K562 (cell line): ENCODE results near the gene EFCAB12. TPM values are rescaled to one million over a fixed set of nuclear protein-coding genes. Genes with fewer than 3 reads are reported as not detected.

Experiments used
- ATAC-seq: fragments of 200-7000 bp; cut with Tn5 transposase; 3 replicates; pipeline ENCODE4 v1.9.1; 2020; ENCODE audit warnings: moderate library complexity
- BruUV-seq: library from RNA; stranded (reverse); fragments of 400-500 nt; replicated peaks from 2 replicates; lab custom pipeline; 2021; lab: Mats Ljungman, UMichigan
- CTCF ChIA-PET: fragments of 300-600 bp; formaldehyde crosslinking; extraction: SDS; loops from one replicate; lab custom pipeline; 2021; ENCODE audit warnings: low intra/inter-chr PET ratio; lab: Yijun Ruan, JAX
- POLR2A ChIA-PET: fragments of 300-600, 350-650 bp; sonication (Branson Sonifier 250); formaldehyde crosslinking; extraction: SDS; loops from one replicate; lab custom pipeline; 2021; ENCODE audit warnings: antibody characterized with exemption, inconsistent platforms; lab: Yijun Ruan, JAX
- DNase-seq, 4 experiments: peaks; one replicate each; pipeline versions ENCODE4 v3.0.0 to v3.0.0-alpha.2; 2011 to 2018; ENCODE audit warnings: low spot score in 3 of 4, mixed read lengths in 3 of 4; ENCODE audit errors: extremely low read depth in 1 of 4
- FAIRE-seq: peaks from 2 replicates; lab custom pipeline; 2011; peaks lifted over from hg19 to GRCh38; lab: Jason Lieb, UNC
- H2AFZ ChIP-seq: 2 replicates; pipeline ENCODE4 v1.6.0; 2011; ENCODE audit warnings: low read depth, low read length, control low read depth, inconsistent platforms
- H3K27ac ChIP-seq: fragments of 200-600 bp; 3 replicates; pipeline ENCODE4 v1.8.0; 2011; ENCODE audit warnings: low read depth, mild to moderate bottlenecking, control low read depth, inconsistent platforms, low read length, moderate library complexity, mixed read lengths; ENCODE audit errors: extremely low read depth
- H3K27me3 ChIP-seq, 2 experiments: fragments of 300-600 bp in 1 of 2; 2 replicates in 1 of 2; 3 replicates in 1 of 2; pipeline versions ENCODE4 v1.6.0 to v1.8.0; 2011; ENCODE audit warnings: inconsistent platforms in 2 of 2, low read length in 2 of 2, mild to moderate bottlenecking in 1 of 2, mixed read lengths in 1 of 2, moderate library complexity in 1 of 2; ENCODE audit not compliant: control insufficient read depth in 2 of 2, insufficient read depth in 2 of 2
- H3K36me3 ChIP-seq: fragments of 300-600 bp; 3 replicates; pipeline ENCODE4 v1.8.0; 2011; ENCODE audit warnings: mild to moderate bottlenecking, low read length, inconsistent platforms; ENCODE audit not compliant: control insufficient read depth, insufficient read depth
- H3K4me1 ChIP-seq, 2 experiments: fragments of 200-600 bp in 1 of 2; replicated peaks in 1 of 2; 2 replicates in 1 of 2; 3 replicates in 1 of 2; pipeline versions ENCODE4 v1.5.1 to v1.8.0; 2011; ENCODE audit warnings: inconsistent platforms in 2 of 2, low read length in 2 of 2, mild to moderate bottlenecking in 1 of 2, mixed read lengths in 1 of 2, moderate library complexity in 1 of 2; ENCODE audit not compliant: control insufficient read depth in 2 of 2, insufficient read depth in 2 of 2
- H3K4me2 ChIP-seq: 2 replicates; pipeline ENCODE4 v1.6.1; 2011; ENCODE audit warnings: low read length, control low read depth, inconsistent platforms, mixed read lengths; ENCODE audit not compliant: insufficient read depth
- H3K4me3 ChIP-seq: fragments of 200-600 bp; sonication (generic), shearing (Covaris generic); 2 replicates; pipeline ENCODE4 v1.5.1; 2016; ENCODE audit warnings: control low read depth, inconsistent platforms
- H3K79me2 ChIP-seq: fragments of 200-600 bp; 3 replicates; pipeline ENCODE4 v1.8.0; 2011; ENCODE audit warnings: low read length, inconsistent platforms; ENCODE audit not compliant: control insufficient read depth, insufficient read depth
- H3K9ac ChIP-seq, 2 experiments: 2 replicates each; pipeline versions ENCODE4 v1.6.0 to v1.6.1; 2011; ENCODE audit warnings: low read depth in 2 of 2, low read length in 2 of 2, control low read depth in 1 of 2, inconsistent platforms in 1 of 2, mild to moderate bottlenecking in 1 of 2, mixed read lengths in 1 of 2; ENCODE audit not compliant: insufficient read depth in 1 of 2
- H3K9me1 ChIP-seq: one replicate; pipeline ENCODE4 v1.6.0; 2011; ENCODE audit warnings: inconsistent platforms, mild to moderate bottlenecking, low read length, moderate library complexity; ENCODE audit not compliant: control insufficient read depth, insufficient read depth
- H3K9me3 ChIP-seq: replicated peaks from 2 replicates; pipeline ENCODE4 v1.5.1; 2011; ENCODE audit warnings: low read depth, low read length, inconsistent platforms; ENCODE audit not compliant: control insufficient read depth, insufficient read depth
- H4K20me1 ChIP-seq: replicated peaks from 2 replicates; pipeline ENCODE4 v1.6.1; 2011; ENCODE audit warnings: low read length, inconsistent platforms, mixed read lengths; ENCODE audit not compliant: control insufficient read depth, insufficient read depth
- CAMTA2 ChIP-seq: fragments of 250-450 bp; sonication (Bioruptor Pico); conservative IDR thresholded peaks from 2 replicates; pipeline ENCODE4 v1.5.1; 2022
- CEBPB ChIP-seq: fragments of 450-650 bp; IDR thresholded peaks from 2 replicates; pipeline ENCODE4 v1.6.1; 2016; ENCODE audit warnings: missing genetic modification characterization, missing compliant biosample characterization
- DNMT1 ChIP-seq: fragments of 450-650 bp; IDR thresholded peaks from 2 replicates; pipeline ENCODE4 v1.6.1; 2016; ENCODE audit warnings: antibody characterized with exemption, mild to moderate bottlenecking
- KAT8 ChIP-seq: fragments of 450-650 bp; IDR thresholded peaks from 2 replicates; pipeline ENCODE4 v1.6.1; 2016; ENCODE audit warnings: low read depth, mild to moderate bottlenecking
- SAP30 ChIP-seq: fragments of 200-600 bp; sonication (generic); IDR thresholded peaks from 2 replicates; pipeline ENCODE4 v1.6.1; 2012; ENCODE audit warnings: borderline replicate concordance, low read depth, mild to moderate bottlenecking, moderate library complexity, low read length, control low read depth, inconsistent platforms; ENCODE audit not compliant: insufficient read depth, poor library complexity, severe bottlenecking
- SRSF7 ChIP-seq: fragments of 200-400 bp; formaldehyde crosslinking; optimal IDR thresholded peaks from 2 replicates; pipeline ENCODE3; 2017; ENCODE audit warnings: mild to moderate bottlenecking, low read depth, low read length
- YBX1 ChIP-seq: fragments of 450-650 bp; IDR thresholded peaks from 2 replicates; pipeline ENCODE4 v1.7.1; 2016; ENCODE audit warnings: mild to moderate bottlenecking
- WGBS: fragments of 100-300 bp; shearing (Covaris generic); methylation state at CpG from one replicate; pipeline ENCODE4 v1.1.6; 2016; ENCODE audit warnings: low coverage, mixed read lengths; ENCODE audit not compliant: insufficient coverage; ENCODE audit errors: missing lambda C conversion rate; 5-methylcytosine and 5-hydroxymethylcytosine counted together
- in situ Hi-C: fragments of 300-500 bp; cut with MboI; formaldehyde crosslinking; loops from 4 replicates; pipeline ENCODE4 v1.15.0; 2018; ENCODE audit warnings: inconsistent platforms, mixed read lengths
- intact Hi-C: fragments of 100-400 bp; cut with micrococcal nuclease; formaldehyde crosslinking; loops from 2 replicates; pipeline ENCODE4 v1.14.2; 2022
- polyA plus RNA-seq, 8 experiments: library from polyadenylated mRNA; depleted of rRNA in 4 of 8; stranded (reverse) in 5 of 8; unstranded in 3 of 8; fragments of >200 nt; fragmentation: Nextera tagmentation in 2 of 8; fragmentation: Illumina TruSeq in 1 of 8; extraction: Ambion mirVana in 2 of 8; extraction: Trizol in 1 of 8; gene quantifications; 2 replicates each; pipeline versions ENCODE4 v1.2.1 to v1.2.3, GENCODE V29; 2011 to 2014; ENCODE audit warnings: inconsistent platforms in 1 of 8, missing spikeins in 1 of 8
- total RNA-seq, 7 experiments: library from RNA; depleted of rRNA in 6 of 7; stranded (reverse); fragments of >200 nt in 6 of 7; fragmentation: Illumina TruSeq in 2 of 7; extraction: Trizol in 2 of 7; gene quantifications; 2 replicates each; pipeline versions ENCODE4 v1.2.1 to v1.2.3, GENCODE V29; 2011 to 2021; ENCODE audit warnings: low replicate concordance in 1 of 7
- TF ChIP-seq, protein P1 (sequence below): sonication (generic); formaldehyde crosslinking; IDR thresholded peaks from 2 replicates; pipeline ENCODE4 v1.8.0; 2022; ENCODE audit warnings: missing genetic modification reagents, mild to moderate bottlenecking, borderline replicate concordance
- TF ChIP-seq, protein P2 (sequence below): fragments of 450-650 bp; IDR thresholded peaks from 2 replicates; pipeline ENCODE4 v1.7.0; 2016; ENCODE audit warnings: borderline replicate concordance
- TF ChIP-seq, protein P3 (sequence below): fragments of 200-800 bp; sonication (Bioruptor generic); IDR thresholded peaks from 2 replicates; pipeline ENCODE4 v1.6.1; 2016; ENCODE audit warnings: missing genetic modification characterization, missing compliant biosample characterization

Gene EFCAB12
- total and polyA plus RNA-seq, 9 of the 15 experiments (the other 6 are each of a cell fraction or from before 2014, with no cell fraction given): 0.08 to 0.95 (median 0.56) TPM; not detected in 1

DNA sequence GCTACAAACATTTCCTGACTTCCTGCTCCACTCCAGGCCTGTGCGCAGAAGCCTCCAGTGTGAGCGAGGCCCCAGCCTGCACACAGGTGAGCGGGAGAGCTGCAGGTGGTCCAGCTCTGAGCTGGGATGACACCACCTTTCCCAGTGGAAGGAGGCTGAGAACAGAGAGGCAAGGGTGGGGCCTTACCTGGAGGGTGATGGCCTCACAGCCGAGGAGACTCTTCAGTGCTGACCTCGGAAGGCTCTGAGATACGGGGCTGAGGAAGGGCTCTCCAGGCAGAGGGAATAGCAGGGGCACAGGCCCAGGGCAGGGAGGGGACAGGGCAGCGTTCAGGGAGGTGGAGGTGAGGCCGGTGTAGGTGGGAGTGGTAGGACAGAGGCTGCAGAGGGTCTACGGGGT is 70.8 kb downstream of the EFCAB12 start:
- Histone ChIP-seq H3K9me1 (no peaks in the 10 kb centered on the region), H3K36me3 (no peaks in the 10 kb centered on the region), H3K9me3 (no peaks in the 10 kb centered on the region), H3K4me2 (no peak overlapping the region), H3K4me3 (no peak overlapping the region), H3K9ac (no peak overlapping the region; a peak in 1 of 4 replicates), H3K27me3 (no peaks in the 10 kb centered on the region), H3K4me1 (peaks cover 3 to 21% of the 10 kb centered on the region in 2 experiments; a peak in 4 of 5 replicates), H3K79me2 (no peaks in the 10 kb centered on the region), H4K20me1 (no peaks in the 10 kb centered on the region), H2AFZ (no peak overlapping the region), H3K27ac (no peak overlapping the region)
- intact Hi-C loops (no loop called here), in situ Hi-C loops (no loop called here)
- FAIRE-seq (no peak), DNase-seq (no peak), ATAC-seq (no peak)
- CTCF ChIA-PET: no interaction called here
- WGBS: 40% methylated on average over 7 of the region's 9 CpGs
- POLR2A ChIA-PET: no interaction called here
- BruUV-seq: no TSS peak
- no peak for TF ChIP-seq SRSF7
- no peak for TF ChIP-seq SAP30
- no peak for TF ChIP-seq CAMTA2 (CRISPR knock-in tag)
- TF ChIP-seq DNMT1: no peak
- TF ChIP-seq, protein P1, sequence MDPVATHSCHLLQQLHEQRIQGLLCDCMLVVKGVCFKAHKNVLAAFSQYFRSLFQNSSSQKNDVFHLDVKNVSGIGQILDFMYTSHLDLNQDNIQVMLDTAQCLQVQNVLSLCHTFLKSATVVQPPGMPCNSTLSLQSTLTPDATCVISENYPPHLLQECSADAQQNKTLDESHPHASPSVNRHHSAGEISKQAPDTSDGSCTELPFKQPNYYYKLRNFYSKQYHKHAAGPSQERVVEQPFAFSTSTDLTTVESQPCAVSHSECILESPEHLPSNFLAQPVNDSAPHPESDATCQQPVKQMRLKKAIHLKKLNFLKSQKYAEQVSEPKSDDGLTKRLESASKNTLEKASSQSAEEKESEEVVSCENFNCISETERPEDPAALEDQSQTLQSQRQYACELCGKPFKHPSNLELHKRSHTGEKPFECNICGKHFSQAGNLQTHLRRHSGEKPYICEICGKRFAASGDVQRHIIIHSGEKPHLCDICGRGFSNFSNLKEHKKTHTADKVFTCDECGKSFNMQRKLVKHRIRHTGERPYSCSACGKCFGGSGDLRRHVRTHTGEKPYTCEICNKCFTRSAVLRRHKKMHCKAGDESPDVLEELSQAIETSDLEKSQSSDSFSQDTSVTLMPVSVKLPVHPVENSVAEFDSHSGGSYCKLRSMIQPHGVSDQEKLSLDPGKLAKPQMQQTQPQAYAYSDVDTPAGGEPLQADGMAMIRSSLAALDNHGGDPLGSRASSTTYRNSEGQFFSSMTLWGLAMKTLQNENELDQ (CRISPR knock-in tag): no peak
- no peak for TF ChIP-seq KAT8
- TF ChIP-seq, protein P2, sequence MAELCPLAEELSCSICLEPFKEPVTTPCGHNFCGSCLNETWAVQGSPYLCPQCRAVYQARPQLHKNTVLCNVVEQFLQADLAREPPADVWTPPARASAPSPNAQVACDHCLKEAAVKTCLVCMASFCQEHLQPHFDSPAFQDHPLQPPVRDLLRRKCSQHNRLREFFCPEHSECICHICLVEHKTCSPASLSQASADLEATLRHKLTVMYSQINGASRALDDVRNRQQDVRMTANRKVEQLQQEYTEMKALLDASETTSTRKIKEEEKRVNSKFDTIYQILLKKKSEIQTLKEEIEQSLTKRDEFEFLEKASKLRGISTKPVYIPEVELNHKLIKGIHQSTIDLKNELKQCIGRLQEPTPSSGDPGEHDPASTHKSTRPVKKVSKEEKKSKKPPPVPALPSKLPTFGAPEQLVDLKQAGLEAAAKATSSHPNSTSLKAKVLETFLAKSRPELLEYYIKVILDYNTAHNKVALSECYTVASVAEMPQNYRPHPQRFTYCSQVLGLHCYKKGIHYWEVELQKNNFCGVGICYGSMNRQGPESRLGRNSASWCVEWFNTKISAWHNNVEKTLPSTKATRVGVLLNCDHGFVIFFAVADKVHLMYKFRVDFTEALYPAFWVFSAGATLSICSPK: no peak
- no peak for TF ChIP-seq CEBPB (tag)
- no peak for TF ChIP-seq YBX1
- TF ChIP-seq, protein P3, sequence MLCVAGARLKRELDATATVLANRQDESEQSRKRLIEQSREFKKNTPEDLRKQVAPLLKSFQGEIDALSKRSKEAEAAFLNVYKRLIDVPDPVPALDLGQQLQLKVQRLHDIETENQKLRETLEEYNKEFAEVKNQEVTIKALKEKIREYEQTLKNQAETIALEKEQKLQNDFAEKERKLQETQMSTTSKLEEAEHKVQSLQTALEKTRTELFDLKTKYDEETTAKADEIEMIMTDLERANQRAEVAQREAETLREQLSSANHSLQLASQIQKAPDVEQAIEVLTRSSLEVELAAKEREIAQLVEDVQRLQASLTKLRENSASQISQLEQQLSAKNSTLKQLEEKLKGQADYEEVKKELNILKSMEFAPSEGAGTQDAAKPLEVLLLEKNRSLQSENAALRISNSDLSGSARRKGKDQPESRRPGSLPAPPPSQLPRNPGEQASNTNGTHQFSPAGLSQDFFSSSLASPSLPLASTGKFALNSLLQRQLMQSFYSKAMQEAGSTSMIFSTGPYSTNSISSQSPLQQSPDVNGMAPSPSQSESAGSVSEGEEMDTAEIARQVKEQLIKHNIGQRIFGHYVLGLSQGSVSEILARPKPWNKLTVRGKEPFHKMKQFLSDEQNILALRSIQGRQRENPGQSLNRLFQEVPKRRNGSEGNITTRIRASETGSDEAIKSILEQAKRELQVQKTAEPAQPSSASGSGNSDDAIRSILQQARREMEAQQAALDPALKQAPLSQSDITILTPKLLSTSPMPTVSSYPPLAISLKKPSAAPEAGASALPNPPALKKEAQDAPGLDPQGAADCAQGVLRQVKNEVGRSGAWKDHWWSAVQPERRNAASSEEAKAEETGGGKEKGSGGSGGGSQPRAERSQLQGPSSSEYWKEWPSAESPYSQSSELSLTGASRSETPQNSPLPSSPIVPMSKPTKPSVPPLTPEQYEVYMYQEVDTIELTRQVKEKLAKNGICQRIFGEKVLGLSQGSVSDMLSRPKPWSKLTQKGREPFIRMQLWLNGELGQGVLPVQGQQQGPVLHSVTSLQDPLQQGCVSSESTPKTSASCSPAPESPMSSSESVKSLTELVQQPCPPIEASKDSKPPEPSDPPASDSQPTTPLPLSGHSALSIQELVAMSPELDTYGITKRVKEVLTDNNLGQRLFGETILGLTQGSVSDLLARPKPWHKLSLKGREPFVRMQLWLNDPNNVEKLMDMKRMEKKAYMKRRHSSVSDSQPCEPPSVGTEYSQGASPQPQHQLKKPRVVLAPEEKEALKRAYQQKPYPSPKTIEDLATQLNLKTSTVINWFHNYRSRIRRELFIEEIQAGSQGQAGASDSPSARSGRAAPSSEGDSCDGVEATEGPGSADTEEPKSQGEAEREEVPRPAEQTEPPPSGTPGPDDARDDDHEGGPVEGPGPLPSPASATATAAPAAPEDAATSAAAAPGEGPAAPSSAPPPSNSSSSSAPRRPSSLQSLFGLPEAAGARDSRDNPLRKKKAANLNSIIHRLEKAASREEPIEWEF (CRISPR knock-in tag): no peak
